Activated CD8-positive, alpha-beta T cell treated with anti-CD3 and anti-CD28 coated beads, Interleukin-2, amount 10 ng/mL, durations not matched to agents 7 days and 5 days (primary cell): ENCODE data around the gene YJU2. TPM values are rescaled to one million over a fixed set of nuclear protein-coding genes. Genes with fewer than 3 reads are reported as not detected.
A peak's percentile ranks its signal among the peaks of the same experiment; 100 is the strongest.

Experiments used
- ATAC-seq: fragments of 150-1000 bp; cut with Tn5 transposase; one replicate; pipeline ENCODE4 v1.10.0; 2021; ENCODE audit warnings: moderate library complexity
- CTCF ChIA-PET: fragments of 350-600 bp; sonication (Branson Sonifier 250); formaldehyde crosslinking; loops from one replicate; lab custom pipeline; 2021; ENCODE audit warnings: antibody characterized with exemption; lab: Charles Lee
- POLR2A ChIA-PET: fragments of 350-600 bp; sonication (Branson Sonifier 250); formaldehyde crosslinking; loops from one replicate; lab custom pipeline; 2021; ENCODE audit warnings: antibody characterized with exemption; lab: Charles Lee
- DNase-seq: peaks from one replicate; pipeline ENCODE4 v3.0.0-alpha.2; 2020
- H3K27ac Mint-ChIP-seq: one replicate; pipeline ENCODE4 v1.8.0; 2021; ENCODE audit warnings: mild to moderate bottlenecking, mixed read lengths
- H3K27me3 Mint-ChIP-seq: one replicate; pipeline ENCODE4 v1.8.0; 2021; ENCODE audit warnings: low read depth, mixed read lengths
- H3K36me3 Mint-ChIP-seq: one replicate; pipeline ENCODE4 v1.8.0; 2021; ENCODE audit warnings: low read depth, mixed read lengths
- H3K4me1 Mint-ChIP-seq: one replicate; pipeline ENCODE4 v1.8.0; 2021; ENCODE audit warnings: low read depth, mixed read lengths
- H3K4me3 Mint-ChIP-seq: one replicate; pipeline ENCODE4 v1.8.0; 2021; ENCODE audit warnings: mild to moderate bottlenecking, mixed read lengths
- H3K9me3 Mint-ChIP-seq: one replicate; pipeline ENCODE4 v1.8.0; 2022; ENCODE audit warnings: mixed read lengths; ENCODE audit not compliant: insufficient read depth
- total RNA-seq, 2 experiments: library from RNA; stranded (reverse); gene quantifications; one replicate each; pipeline ENCODE4 v1.2.3, GENCODE V29; 2021

YJU2 gene
- total RNA-seq, 2 experiments from 2014 or later, result 24.8 to 26.1 TPM

DNA sequence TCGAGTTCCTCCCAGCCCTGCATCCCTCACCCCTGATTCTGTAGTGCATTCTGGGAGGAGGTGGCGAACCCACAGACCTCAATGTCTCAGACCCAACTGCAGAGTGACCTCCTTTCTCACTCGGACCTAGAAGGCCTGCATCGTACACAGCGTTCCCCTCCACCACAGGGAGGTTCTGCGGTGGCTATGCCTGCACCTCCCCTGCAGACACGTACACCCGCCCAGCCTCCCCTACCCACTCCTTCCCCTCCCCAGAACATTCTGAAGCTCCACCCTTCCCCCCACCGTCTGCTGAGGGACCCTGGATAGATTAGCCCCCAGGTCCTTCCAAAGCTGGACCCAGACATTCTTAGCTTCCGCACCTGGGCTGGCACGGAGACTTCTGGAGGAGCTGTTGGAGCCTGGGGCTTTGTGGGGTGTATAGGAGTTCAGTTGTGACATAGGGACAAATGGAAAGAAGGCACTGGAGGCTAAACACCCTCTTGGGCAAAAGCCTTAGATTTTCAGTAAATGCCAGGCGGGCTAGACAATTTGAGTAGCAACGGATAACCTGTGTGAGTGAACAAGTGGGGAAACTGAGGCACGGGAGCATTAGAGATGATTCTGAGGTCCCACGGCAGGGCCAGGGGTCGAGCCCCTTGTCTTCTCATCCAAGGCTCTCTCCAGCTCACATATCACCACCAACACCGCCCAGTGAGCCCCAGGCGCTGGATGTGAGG lies 57.1 kb downstream of the YJU2 start:
- CTCF ChIA-PET, result interaction anchor here (0.9 to 1.6 kb wide), 2 partner anchors 39 to 48 kb away, joined by 3 to 4 read pairs; partner anchors contain the start of gene MPND
- peak; percentile 42 for DNase-seq
- Mint-ChIP-seq H3K4me3 (peak overlapping the region; percentile 66), H3K27ac (peak overlapping the region; percentile 80), H3K4me1 (peaks cover 41% of the 10 kb centered on the region), H3K9me3 (no peaks in the 10 kb centered on the region), H3K36me3 (peaks cover 3% of the 10 kb centered on the region), H3K27me3 (no peaks in the 10 kb centered on the region)
- POLR2A ChIA-PET, result interaction anchor here (0.5 to 1.2 kb wide), 2 partner anchors 26 to 37 kb away, joined by 3 read pairs; no protein-coding TSS in a partner anchor
- no peak for ATAC-seq

GRCh38 chr19:4304538-4305256 lies 57.8 kb downstream of the YJU2 start, which contains the start of gene FSD1:
Gene FSD1, plus strand, starts transcription at chr19:4304598. Its CDS starts 149 bp downstream, at chr19:4304747.
- peaks cover 37% of the 10 kb centered on the region for H3K4me1 Mint-ChIP-seq
- ChIA-PET POLR2A (interaction anchor here (1.2 kb wide), 1 partner anchor 27 kb away, joined by 3 read pairs; no protein-coding TSS in a partner anchor), CTCF (interaction anchor here (0.9 to 1.6 kb wide), 2 partner anchors 38 to 48 kb away, joined by 3 to 4 read pairs; partner anchors contain the start of gene MPND)
- H3K9me3 Mint-ChIP-seq, result no peaks in the 10 kb centered on the region
- H3K4me3 Mint-ChIP-seq, result peak within 1 kb of the TSS; percentile 66
- DNase-seq, result peak; percentile 86
- H3K27me3 Mint-ChIP-seq, result no peaks in the 10 kb centered on the region
- peaks cover 5% of the 10 kb centered on the region for H3K36me3 Mint-ChIP-seq
- ATAC-seq, result peak; percentile 87
- H3K27ac Mint-ChIP-seq, result peak within 1 kb of the TSS; percentile 80

- DNase-seq, result no peak
- Mint-ChIP-seq H3K4me1 (peaks cover 37% of the 10 kb centered on the region), H3K9me3 (no peaks in the 10 kb centered on the region), H3K27ac (peak overlapping the region; percentile 39), H3K36me3 (peaks cover 8% of the 10 kb centered on the region), H3K27me3 (no peaks in the 10 kb centered on the region), H3K4me3 (peak overlapping the region; percentile 64)
- ChIA-PET CTCF (interaction anchor here (1.6 kb wide), 1 partner anchor 47 kb away, joined by 3 read pairs; no protein-coding TSS in a partner anchor), POLR2A (no interaction called here)
- ATAC-seq, result no peak
Measured at GRCh38 chr19:4305257-4305612, 58.4 kb downstream of the YJU2 start.

DNA sequence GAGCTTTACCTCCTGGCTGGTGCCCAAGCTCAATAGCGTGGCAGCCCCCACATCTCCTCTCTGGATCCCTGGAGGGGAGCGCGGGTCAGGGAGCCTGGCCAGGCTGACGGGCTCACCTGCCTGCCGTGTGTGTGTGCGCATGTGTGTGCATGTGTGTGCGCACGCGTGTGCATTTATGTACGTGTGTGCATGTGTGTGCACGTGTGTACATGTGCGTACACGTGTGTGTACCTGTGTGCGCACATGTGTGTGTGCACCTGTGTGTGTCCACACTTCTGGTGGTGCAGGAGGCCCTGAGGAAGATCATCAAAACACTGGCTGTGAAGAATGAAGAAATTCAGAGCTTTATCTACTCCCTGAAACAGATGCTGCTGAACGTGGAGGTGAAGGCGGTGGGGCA lies 58.8 kb downstream of the YJU2 start:
- ATAC-seq (no peak), DNase-seq (no peak)
- peaks cover 34% of the 10 kb centered on the region for H3K4me1 Mint-ChIP-seq
- POLR2A ChIA-PET, result interaction anchor here (0.9 kb wide), 1 partner anchor 59 kb away, joined by 4 read pairs; the partner anchor contains the start of gene YJU2
- no peaks in the 10 kb centered on the region for H3K9me3 Mint-ChIP-seq
- CTCF ChIA-PET, result no interaction called here
- H3K4me3 Mint-ChIP-seq, result peak overlapping the region; percentile 64
- H3K27ac Mint-ChIP-seq, result peak overlapping the region; percentile 39
- H3K36me3 Mint-ChIP-seq, result peaks cover 12% of the 10 kb centered on the region
- no peaks in the 10 kb centered on the region for H3K27me3 Mint-ChIP-seq

DNA sequence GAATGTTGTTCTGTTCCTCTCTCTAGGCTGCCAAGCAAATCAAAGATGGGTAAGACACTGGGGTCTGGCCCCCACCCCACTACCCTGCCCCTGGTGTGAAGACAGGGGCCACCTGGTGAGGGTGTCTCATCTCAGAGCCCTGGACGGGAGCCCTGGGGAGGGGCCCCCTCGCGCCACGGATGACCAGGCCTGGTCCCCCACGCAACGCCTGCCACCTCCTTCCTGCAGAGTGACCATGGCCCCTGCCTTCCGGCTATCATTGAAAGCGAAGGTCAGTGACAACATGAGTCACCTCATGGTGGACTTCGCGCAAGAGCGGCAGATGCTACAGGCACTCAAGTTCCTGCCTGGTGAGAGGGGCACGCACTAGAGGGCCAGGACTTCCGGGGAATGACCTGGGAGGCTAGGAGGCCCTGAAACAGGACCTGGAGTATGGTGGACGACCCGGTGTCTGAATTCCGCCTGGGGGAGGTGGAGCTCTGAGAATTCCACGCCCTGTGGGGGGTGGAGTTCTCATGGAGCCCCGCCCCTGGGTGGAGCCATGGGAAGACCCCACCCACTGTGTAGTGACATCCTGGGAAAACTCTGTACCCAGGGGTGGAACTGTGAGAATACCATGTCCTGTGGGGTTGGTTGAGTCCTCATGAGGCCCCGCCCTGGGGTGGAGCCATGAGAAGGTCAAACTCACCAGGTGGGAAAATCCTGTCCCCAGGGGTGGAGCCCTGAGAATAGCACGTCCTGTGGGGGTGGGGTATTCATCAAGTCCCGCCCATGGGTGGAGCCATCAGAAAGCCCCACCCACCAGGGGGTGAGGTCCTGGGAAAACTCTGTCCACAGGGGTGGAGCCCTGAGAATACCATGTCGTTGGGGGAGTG lies 63.6 kb downstream of the YJU2 start:
- ATAC-seq (peak; percentile 44), DNase-seq (no peak)
- H3K27ac Mint-ChIP-seq, result no peak overlapping the region
- H3K4me3 Mint-ChIP-seq, result no peak overlapping the region
- peaks cover 3% of the 10 kb centered on the region for H3K4me1 Mint-ChIP-seq
- H3K9me3 Mint-ChIP-seq, result no peaks in the 10 kb centered on the region
- POLR2A ChIA-PET, result interaction anchor here (0.6 kb wide), 1 partner anchor 104 kb away, joined by 3 read pairs; no protein-coding TSS in a partner anchor
- CTCF ChIA-PET, result no interaction called here
- peaks cover 21% of the 10 kb centered on the region for H3K36me3 Mint-ChIP-seq
- H3K27me3 Mint-ChIP-seq, result no peaks in the 10 kb centered on the region

- Mint-ChIP-seq H3K4me1 (no peaks in the 10 kb centered on the region), H3K9me3 (peaks cover 2% of the 10 kb centered on the region), H3K27ac (no peak overlapping the region), H3K4me3 (no peak overlapping the region), H3K27me3 (no peaks in the 10 kb centered on the region), H3K36me3 (peaks cover 33% of the 10 kb centered on the region)
- ChIA-PET CTCF (no interaction called here), POLR2A (no interaction called here)
- DNase-seq (no peak), ATAC-seq (no peak)
Measured at GRCh38 chr19:4313847-4314490, 67.1 kb downstream of the YJU2 start.

GRCh38 chr19:4316956-4317355 lies 70.1 kb downstream of the YJU2 start:
- Mint-ChIP-seq H3K4me1 (no peaks in the 10 kb centered on the region), H3K27ac (no peak overlapping the region), H3K4me3 (no peak overlapping the region), H3K27me3 (no peaks in the 10 kb centered on the region), H3K9me3 (peaks cover 15% of the 10 kb centered on the region), H3K36me3 (peaks cover 33% of the 10 kb centered on the region)
- ChIA-PET CTCF (interaction anchor here (1.5 kb wide), 1 partner anchor 50 kb away, joined by 5 read pairs; no protein-coding TSS in a partner anchor), POLR2A (no interaction called here)
- DNase-seq (no peak), ATAC-seq (no peak)

- CTCF ChIA-PET, result no interaction called here
- DNase-seq (no peak), ATAC-seq (no peak)
- Mint-ChIP-seq H3K4me3 (no peak overlapping the region), H3K4me1 (no peaks in the 10 kb centered on the region), H3K36me3 (peaks cover 32% of the 10 kb centered on the region), H3K27me3 (no peaks in the 10 kb centered on the region), H3K27ac (no peak overlapping the region), H3K9me3 (peaks cover 15% of the 10 kb centered on the region)
- POLR2A ChIA-PET, result interaction anchor here (1.2 kb wide), 1 partner anchor 153 kb away, joined by 4 read pairs; no protein-coding TSS in a partner anchor
Measured at GRCh38 chr19:4318460-4318859, 71.6 kb downstream of the YJU2 start.

Other genes starting within 250 kb of the YJU2 start
- gene PIAS4, start 239.3 kb upstream of the YJU2 start, total RNA-seq, result 10 to 100 TPM; 34.2 to 35.6 TPM
- gene ZBTB7A, start 180.2 kb upstream of the YJU2 start, total RNA-seq, result 10 to 100 TPM; 59.1 to 63.1 TPM
- 100 to 1,000 TPM; 218 to 234 TPM for gene MAP2K2, start 123.0 kb upstream of the YJU2 start, total RNA-seq
- gene CREB3L3, start 93.4 kb upstream of the YJU2 start, total RNA-seq, result under 1 TPM; 0.16 to 0.18 TPM
- gene SIRT6, start 64.5 kb upstream of the YJU2 start, total RNA-seq, result 10 to 100 TPM; 30.8 to 40.4 TPM
- under 1 TPM; 0.68 to 0.73 TPM for gene ANKRD24, start 64.4 kb upstream of the YJU2 start, total RNA-seq
- gene EBI3, start 17.6 kb upstream of the YJU2 start, total RNA-seq, result not detected
- gene SHD, start 32.2 kb downstream of the YJU2 start, total RNA-seq, result not detected
- 10 to 100 TPM; 35.9 to 39.5 TPM for gene TMIGD2, start 55.3 kb downstream of the YJU2 start, total RNA-seq
- 10 to 100 TPM; 26.7 to 27.7 TPM for gene FSD1, start 57.5 kb downstream of the YJU2 start, total RNA-seq
- 10 to 100 TPM; 14.3 to 16.5 TPM for gene STAP2, start 91.7 kb downstream of the YJU2 start, total RNA-seq
- 10 to 100 TPM; 26.0 to 27.6 TPM for gene MPND, start 96.5 kb downstream of the YJU2 start, total RNA-seq
- gene SH3GL1, start 153.5 kb downstream of the YJU2 start, total RNA-seq, result 10 to 100 TPM; 65.1 to 67.9 TPM
- gene CHAF1A, start 155.6 kb downstream of the YJU2 start, total RNA-seq, result 100 to 1,000 TPM in 1 of 2 experiments, 10 to 100 TPM in 1; 95.3 to 104 TPM
- 10 to 100 TPM; 34.1 to 36.6 TPM for gene UBXN6, start 210.7 kb downstream of the YJU2 start, total RNA-seq
- gene HDGFL2, start 225.2 kb downstream of the YJU2 start, total RNA-seq, result 10 to 100 TPM; 53.9 to 57.6 TPM